CD4-positive, alpha-beta T cell treated with Interleukin-15 for 1 hour (primary cell): ENCODE data around the gene FUT6.
"Not testable (repeated sequence)": the region's sequence is repeated elsewhere in the genome, so short reads cannot be mapped to it uniquely, and the experiment has no call there.

ENCODE experiments used
- DNase-seq: peaks from one replicate; pipeline ENCODE4 v3.0.0-alpha.2; 2020

FUT6 gene

GRCh38 chr19:5839065-5840017 lies at the start of gene FUT6:
TSS of gene FUT6 (minus strand) at chr19:5839702. CDS start at chr19:5832567, 7,135 bp downstream.
- no peak for DNase-seq

GRCh38 chr19:5884065-5884811 lies 44.7 kb upstream of the FUT6 start:
- not testable (repeated sequence) for DNase-seq

GRCh38 chr19:5883157-5883873 lies 43.8 kb upstream of the FUT6 start:
- not testable (repeated sequence) for DNase-seq

GRCh38 chr19:5882421-5882968 lies 43.0 kb upstream of the FUT6 start:
- DNase-seq: no peak

GRCh38 chr19:5881543-5882299 lies 42.2 kb upstream of the FUT6 start:
- DNase-seq: no peak

- no peak for DNase-seq
Observed at GRCh38 chr19:5880604-5881078, 41.1 kb upstream of the FUT6 start.

- DNase-seq: no peak
Observed at GRCh38 chr19:5880196-5880595, 40.7 kb upstream of the FUT6 start.

- no peak for DNase-seq
Observed at GRCh38 chr19:5877882-5878281, 38.4 kb upstream of the FUT6 start.

- DNase-seq: no peak
Observed at GRCh38 chr19:5877427-5877826, 37.9 kb upstream of the FUT6 start.

- DNase-seq: not testable (repeated sequence)
Observed at GRCh38 chr19:5874496-5874895, 35.0 kb upstream of the FUT6 start.

GRCh38 chr19:5873617-5874199 lies 34.2 kb upstream of the FUT6 start:
- DNase-seq: no peak

- no peak for DNase-seq
Observed at GRCh38 chr19:5870986-5871394, 31.5 kb upstream of the FUT6 start.

- DNase-seq: no peak
Observed at GRCh38 chr19:5867201-5868136, 28.0 kb upstream of the FUT6 start.

GRCh38 chr19:5865772-5866171 lies 26.3 kb upstream of the FUT6 start:
- DNase-seq: no peak

GRCh38 chr19:5864725-5865486 lies 25.4 kb upstream of the FUT6 start:
- no peak for DNase-seq

GRCh38 chr19:5864013-5864720 lies 24.7 kb upstream of the FUT6 start:
- no peak for DNase-seq

GRCh38 chr19:5863030-5863665 lies 23.6 kb upstream of the FUT6 start:
- no peak for DNase-seq
